GM21737 (cell line): ENCODE measurements around the gene ULK4.
"Not testable (repeated sequence)": the region's sequence is repeated elsewhere in the genome, so short reads cannot be mapped to it uniquely, and the experiment has no call there.

ENCODE experiments used
- ATAC-seq: cut with Tn5 transposase; IDR thresholded peaks from one replicate; pipeline ENCODE4 v1.9.1; 2021; ENCODE audit warnings: mild to moderate bottlenecking, moderate library complexity; ENCODE audit not compliant: unreplicated experiment

The ULK4 gene

DNA sequence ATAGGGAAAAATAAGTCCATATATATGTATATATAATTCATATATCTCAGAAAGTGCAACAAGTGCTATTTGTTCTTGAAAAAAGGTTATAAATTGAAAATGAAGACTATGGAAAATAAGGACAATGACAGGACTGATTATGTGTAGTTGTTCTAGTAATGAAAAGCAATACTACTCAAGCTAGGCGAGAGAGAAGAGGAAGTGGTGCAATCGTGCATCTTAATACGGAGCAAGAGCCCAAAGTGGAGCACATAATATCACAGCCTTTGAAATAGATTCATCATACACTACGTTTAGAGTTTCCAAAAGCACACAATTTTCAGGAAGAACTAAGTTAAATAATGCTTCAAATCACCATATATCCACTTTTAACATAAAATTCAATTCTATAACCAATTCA lies 87.9 kb downstream of the ULK4 start:
- no peak for ATAC-seq

DNA sequence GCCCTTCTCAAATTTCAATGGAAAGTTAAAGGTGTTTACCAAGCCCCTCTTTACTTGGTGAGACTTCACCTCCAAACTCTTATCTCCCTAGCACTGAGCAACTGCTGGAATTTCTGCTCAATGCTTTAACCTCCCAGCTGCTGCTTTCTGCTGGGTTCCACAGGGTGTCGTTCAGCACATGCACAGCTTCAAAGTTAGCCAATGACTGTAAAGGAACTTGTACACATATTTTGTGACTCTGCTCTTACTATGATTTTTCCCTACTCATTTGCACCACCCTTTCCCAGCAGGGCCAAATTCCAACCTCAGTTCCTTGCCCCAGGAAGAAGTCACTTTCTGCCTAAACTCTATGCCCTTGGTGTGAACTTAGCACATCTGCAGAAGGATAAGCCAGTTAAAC lies 89.7 kb downstream of the ULK4 start:
- no peak for ATAC-seq

DNA sequence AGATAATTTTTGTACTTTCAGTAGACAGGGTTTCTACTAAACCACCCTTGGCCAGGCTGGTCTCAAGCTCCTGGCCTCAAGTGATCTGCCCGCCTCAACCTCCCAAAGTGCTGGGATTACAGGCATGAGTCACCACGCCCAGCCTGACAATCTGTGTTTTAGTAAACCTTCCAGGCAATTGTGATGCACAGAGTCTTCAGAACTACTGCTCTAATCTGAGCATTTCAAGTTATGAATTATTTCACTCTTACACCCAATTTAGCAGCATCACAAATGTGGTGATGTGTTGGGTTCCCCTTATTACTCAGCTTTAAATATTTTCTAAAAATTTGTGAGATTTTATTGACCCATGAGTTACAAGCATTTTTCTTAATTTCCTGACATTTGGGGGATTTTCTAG lies 94.4 kb downstream of the ULK4 start:
- no peak for ATAC-seq

DNA sequence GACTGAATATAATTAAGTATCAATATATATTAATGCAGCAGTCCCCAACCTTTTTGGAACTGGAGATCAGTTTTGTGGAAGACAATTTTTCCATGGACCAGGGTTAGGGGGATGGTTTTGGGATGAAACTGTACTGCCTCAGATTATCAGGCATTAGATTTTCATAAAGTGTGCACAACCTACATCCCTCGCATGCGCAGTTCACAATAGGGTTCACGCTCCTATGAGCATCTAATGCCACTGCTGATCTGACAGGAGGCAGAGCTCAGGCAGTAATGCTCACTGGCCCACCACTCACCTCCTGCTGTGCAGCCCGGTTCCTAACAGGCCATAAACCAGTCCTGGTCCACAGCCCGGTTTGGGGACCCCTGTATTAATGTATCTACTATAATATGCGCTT lies 95.6 kb downstream of the ULK4 start:
- no peak for ATAC-seq

DNA sequence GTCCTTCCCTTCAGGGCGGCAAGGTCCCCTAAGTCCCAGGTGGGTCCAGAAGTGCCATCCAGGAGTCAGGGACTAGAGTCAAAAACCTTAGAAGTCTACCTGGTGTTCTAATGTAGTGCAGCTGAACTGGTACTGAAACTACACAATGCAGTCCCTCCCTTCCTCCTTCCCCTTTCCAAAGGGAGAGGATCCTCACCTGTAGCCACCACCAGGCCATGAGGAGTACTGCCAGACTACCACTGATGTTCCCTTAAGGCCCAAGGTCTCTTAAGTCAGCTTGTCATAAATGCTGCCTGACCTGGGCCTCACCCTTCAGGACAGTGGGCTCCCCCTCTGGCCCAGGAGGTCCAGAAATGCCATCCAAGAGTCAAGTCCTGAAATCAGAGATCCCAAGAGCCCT lies 98.9 kb downstream of the ULK4 start:
- ATAC-seq: no peak

DNA sequence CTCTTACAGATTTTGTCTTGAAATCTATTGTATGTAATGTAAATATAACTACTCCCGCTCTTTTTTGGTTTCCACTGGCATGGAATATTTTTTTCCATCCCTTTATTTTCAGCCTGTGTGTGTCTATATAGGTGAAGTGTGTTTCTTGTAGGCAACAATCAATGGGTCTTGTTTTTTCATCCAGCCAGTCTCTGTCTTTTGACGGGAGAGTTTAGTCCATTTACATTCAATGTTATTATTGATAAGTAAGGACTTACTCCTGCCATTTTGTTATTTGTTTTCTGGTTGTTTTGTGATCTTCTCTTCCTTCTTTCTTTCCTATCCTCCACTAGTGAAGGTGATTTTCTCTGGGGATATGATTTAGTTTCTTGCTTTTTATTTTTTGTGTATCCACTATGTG lies 101.4 kb downstream of the ULK4 start:
- not testable (repeated sequence) for ATAC-seq

DNA sequence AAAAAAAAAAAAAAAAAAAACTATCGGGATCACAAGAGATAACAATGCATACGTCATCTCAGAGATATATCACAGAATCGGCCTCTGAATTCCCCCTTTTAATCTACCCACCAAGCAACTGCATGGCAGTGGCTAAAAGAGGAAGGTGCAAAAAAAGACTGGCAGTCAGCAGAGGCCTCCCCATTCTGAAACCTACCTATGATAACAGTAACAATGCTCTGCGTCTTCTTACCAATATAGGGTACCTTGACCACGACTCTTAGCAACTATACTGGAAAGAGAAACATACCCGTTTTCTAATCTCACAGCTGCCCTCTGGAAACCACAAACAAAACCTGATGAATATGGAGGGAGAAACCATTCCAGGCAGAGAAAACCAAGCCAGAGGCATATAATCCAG lies 106.9 kb downstream of the ULK4 start:
- no peak for ATAC-seq

DNA sequence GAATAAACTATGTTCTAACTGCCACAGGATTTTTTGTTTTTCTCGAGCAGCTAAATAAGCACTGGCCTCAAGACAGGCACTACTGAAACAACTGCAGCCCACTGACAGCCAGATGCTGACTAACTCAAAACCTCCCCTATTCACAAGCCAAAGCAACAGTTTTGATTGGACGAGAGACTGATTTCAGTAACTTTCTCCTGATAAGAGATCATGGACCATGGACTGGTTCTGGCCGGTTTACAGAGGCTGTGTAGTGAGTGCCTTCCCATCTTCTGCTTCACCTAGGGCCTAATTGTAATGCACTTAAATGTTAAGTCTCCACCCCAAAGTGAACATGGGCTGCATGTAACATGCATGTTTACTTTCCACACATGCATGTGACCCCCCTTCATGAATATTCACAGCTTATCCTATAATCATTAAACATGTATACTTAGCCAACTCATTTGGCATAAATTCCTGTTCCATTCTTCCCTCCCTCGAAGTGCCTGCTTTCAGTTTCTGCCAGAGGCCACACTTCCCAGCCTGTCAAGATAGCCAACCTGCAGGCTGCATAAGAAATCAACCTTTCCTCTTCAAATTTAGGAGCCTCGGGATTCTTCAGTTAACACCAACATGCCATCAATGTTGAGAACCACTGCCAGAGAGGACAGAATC lies 108.2 kb downstream of the ULK4 start:
- no peak for ATAC-seq

DNA sequence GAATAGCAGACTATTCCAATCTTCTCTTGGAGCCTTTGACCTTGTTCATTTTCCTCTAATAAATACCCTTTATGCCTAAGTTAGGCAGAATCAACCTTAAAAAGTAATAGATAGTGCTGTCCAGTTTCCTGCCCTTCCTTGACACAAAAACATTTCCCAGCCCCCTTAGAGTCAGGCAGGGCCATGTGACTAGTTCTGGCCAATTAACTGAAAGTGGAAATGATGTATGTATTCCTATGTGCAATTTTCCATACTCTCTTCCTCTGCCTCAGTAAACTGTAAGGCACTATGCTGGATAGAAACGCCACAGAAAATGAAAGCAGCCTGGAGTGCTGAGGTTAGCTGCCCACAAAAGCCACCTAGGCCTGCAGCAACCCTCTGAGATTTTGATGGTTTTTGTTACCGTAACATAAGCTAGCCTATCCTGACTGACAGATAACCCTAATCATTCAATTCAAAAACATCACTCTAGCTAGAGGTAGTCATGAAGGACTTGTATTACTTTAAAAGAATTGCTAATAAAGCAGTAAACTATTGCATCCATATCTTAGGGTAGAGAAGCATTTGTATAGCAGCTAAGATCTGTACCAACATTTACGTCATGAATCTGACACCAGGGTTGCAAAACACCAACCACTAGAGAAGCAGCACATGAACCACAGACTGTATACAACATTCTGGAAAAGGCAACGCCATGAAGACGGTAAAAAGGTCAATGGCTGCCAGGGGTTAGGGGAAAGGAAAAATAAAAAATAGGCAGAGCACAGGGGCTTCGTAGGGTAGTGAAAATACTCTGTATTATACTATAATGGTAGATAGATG lies 112.9 kb downstream of the ULK4 start:
- no peak for ATAC-seq

DNA sequence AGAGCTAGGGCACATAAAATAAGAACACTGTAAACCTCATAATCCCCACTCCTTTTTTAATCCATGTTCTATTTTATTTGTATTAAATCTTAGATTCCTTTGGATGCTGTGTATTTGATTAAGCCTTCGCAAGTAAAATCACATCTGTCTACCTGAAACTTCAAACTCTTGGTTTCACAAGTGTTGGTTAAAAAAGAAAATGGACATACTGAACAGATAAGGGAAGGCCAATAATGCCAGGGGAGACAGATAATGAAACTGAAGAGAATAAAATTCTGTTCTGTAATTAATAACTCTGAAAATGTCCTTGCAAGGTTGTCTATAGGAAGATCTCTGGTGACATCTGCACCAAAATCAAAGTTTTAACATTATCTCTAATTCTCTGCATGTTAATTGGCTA lies 114.2 kb downstream of the ULK4 start:
- ATAC-seq: no peak

DNA sequence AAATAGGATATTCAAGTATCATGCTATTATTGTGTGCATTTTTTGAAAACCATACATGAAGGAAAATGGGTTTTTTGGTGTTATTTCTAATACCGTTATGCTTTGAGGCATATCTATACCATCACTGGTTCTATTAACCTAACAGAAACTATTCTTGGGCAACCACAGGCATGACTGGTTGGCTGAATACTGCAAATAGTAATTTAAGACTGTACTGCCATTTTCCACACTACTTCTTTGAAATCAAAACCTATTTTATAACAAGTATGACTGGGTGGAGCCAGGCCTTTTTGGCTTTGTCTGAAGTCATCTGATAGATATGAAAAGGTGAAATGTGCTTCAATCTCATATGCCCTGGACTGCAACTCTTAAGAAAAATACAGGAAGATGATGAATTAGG lies 115.1 kb downstream of the ULK4 start:
- ATAC-seq: no peak

DNA sequence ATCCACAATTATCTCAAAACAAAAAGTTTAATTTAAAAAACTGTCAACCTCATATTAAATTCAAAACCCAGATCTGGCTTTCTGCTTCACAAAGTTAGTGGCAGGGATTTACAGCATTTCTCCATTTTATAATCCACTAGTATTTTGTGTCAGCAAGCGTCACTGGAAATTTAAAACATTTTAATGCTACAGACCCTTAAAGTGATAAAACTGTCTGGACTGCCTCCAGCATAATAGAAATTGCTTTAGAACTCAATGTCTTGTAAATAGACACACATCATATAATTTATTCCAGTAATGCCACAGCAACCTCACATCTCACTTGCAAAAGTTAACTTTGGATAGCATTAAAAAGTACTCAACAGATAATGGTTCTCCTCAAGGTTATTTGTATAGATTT lies 116.1 kb downstream of the ULK4 start:
- no peak for ATAC-seq

DNA sequence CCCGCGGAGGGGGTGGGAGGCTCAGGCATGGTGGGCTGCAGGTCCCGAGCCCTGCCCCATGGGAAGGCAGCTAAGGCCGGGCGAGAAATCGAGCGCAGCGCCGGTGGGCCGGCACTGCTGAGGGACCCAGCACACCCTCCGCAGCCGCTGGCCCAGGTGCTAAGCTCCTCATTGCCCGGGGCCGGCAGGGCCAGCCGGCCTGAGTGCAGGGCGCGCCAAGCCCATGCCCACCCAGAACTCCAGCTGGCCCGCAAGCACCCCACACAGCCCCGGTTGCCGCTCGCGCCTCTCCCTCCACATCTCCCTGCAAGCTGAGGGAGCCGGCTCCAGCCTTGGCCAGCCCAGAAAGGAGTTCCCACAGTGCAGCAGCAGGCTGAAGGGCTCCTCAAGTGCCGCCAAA lies 117.6 kb downstream of the ULK4 start:
- not testable (repeated sequence) for ATAC-seq

DNA sequence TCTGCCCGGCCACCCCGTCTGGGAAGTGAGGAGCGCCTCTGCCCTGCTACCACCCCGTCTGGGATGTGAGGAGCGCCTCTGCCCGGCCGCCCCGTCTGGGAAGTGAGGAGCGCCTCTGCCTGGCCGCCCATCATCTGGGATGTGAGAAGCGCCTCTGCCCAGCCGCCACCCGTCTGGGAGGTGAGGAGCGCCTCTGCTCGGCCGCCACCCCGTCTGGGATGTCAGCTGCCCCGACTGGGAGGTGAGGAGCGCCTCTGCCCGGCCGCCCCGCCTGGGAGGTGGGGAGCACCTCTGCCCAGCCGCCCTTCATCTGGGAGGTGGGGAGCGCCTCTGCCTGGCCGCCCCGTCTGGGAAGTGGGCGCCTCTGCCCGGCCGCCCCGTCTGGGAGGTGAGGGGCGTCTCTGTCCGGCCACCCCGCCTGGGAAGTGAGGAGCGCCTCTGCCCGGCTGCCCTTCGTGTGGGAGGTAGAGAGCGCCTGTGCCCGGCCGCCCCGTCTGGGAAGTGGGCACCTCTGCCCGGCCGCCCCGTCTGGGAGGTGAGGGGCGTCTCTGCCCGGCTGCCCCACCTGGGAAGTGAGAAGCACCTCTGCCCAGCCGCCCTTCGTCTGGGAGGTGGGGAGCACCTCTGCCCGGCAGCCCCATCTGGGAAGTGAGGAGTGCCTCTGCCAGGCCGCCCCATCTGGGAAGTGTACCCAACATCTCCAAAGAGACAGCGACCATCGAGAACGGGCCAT lies 120.8 kb downstream of the ULK4 start:
- ATAC-seq: not testable (repeated sequence)

DNA sequence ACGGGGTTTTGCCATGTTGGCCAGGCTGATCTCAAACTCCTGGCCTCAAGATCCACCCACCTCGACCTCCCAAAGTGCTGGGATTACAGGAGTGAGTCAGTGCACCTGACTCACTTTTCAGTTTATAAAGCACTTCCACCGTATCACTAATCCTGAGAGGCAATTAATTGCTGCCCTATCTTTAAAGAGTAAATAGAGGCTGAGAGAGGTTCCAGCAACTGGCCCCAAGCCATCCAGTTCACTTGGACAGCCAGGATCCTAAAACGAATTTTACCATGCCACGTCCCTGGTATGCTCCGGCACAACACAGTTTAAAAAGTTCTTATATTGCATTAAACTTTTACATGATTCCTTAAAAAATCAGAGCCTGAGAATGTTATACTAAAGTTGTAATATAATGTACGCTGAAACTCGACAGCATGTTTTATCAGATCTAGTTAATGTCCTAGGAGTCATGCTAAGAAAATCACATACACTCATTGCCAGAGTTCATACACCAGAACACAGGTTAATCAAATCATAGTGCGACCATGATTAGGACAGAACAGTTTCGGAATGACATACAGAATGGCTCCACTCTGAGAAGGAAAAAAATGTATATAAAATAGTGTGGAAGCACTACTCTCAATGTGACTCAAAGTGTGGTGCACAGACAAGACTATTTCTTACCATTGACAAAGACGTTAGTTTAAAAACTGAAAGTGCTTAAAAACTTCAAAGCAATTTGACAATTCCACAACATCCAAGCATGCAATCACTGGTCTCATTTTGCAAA lies 125.4 kb downstream of the ULK4 start:
- ATAC-seq: no peak

DNA sequence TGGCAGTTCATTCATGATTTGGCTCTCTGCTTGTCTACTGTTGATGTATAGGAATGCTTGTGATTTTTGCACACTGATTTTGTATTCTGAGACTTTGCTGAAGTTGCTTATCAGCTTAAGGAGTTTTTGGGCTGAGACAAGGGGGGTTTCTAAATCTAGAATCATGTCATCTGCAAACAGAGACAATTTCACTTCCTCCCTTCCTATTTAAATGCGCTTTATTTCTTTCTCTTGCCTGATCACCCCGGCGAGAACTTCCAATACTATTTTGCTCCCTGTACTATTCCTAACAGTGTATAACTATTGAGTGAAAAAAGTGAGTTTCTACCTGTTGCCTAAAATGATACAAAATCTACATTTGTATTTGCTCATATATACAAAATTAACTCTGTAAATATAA lies 128.3 kb downstream of the ULK4 start:
- no peak for ATAC-seq

DNA sequence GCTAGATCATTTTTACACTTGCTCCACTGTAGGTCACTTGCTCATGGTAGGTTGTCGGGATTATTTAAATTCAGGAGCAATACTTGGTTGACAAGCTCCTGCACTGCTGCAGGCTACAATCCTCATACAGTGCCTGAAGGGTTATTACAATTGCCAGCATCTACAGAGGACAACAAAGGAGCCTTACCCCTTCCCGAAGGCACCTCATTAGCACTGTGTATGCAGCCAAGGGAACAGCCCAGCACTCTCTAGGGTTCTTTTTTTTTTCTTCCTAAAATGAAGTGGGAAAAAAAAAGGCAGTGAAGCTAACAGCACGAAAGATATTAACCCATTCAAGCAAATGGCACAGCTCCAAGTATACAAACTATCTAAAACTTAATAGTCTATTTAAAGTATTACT lies 142.7 kb downstream of the ULK4 start:
- no peak for ATAC-seq

DNA sequence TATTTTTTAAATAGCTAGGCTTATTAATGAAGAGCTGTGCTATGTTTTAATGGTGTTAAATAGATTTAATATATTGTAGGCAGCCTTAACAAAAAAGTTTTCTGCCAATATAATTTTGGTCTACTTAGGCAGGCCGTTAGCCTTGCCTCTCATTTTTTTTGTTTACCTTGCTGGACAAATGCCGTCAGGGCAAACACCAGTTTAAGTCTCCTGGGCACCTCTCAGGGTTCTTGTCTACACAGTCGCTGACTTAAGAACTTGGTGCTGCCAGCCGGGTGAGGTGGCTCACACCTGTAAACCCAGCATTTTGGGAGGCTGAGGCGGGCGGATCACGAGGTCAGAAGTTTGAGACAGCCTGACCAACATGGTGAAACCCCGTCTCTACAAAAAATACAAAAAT lies 153.3 kb downstream of the ULK4 start:
- ATAC-seq: no peak

DNA sequence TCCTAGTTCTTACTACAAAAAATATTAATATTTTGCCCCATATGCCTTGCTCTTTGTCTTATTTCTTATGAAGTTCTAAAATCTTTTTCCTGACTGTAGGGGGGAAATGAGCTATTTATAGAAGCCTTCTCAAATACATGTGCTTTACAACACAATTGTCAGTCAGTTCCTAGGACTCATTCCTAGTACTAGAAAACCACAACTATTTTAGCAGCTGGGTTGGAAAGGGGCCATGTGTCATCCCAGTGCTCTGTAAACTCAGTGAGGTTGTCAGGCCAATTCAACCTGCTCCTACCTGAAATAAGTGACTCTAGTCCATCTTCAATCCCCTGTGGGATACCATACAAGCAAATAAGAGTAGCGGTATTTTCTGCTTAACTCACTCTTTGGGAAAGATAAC lies 153.8 kb downstream of the ULK4 start:
- no peak for ATAC-seq

DNA sequence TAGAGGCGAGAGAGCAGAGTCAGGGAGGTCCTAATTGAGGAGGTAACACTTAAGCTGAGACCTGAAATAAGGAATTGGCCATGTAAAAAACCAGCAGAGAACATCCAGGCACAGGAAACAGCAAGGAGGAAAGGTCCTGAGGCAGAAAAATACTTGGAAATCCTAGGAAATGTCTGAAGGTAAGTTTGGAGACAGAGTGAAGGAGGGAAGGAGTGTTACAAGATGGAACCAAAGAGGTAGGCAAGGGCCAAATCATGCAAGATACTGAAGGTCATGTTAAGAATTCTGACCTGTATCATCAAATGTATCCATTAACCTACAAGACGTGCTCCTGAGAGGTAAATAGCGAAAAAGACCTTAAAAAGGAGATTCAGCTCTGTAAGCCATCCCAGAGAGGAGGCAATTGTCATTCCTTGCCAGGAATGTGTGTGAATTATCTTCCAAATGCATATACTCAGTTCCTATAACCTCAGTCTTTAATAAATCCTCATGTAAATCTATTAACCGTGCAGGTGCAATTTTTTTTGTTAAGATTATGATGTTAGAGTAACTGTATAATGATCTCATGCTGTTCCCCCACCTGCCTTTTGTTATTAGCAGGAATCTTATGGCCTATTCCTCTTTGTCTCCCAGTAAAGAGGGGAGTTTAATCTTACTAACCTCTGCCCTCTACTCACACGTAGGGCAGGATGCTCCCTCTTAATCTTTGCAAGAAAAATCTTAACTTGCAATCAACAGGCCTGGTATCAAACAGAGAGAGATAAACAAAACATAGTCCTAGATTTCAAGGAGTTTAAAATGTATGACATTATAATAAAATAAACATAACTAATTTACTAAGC lies 166.9 kb downstream of the ULK4 start:
- ATAC-seq: no peak
